ENCODE data around the gene ORAI1.
"Not testable (repeated sequence)": the region's sequence is repeated elsewhere in the genome, so short reads cannot be mapped to it uniquely, and the experiment has no call there.

The ORAI1 gene

GRCh38 chr12:121602766-121603165 is 23.6 kb upstream of the ORAI1 start:
- no peak for DNase-seq

DNA sequence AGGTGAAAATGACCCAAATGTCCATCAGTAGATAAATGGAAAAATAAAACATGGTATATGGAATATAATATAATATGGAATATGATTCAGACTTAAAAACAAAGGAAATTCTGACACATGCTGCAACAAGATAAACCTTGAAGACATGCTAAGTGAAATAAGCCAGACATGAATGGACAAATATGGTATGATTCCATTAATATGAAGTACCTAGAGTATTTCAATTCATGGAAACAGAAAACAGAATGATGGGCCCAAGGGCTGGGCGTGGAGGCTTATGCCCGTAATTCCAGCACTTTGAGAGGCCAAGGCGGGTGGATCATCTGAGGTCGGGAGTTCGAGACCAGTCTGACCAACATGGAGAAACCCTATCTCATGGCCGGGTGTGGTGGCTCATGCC is 22.7 kb upstream of the ORAI1 start:
- DNase-seq: no peak

DNA sequence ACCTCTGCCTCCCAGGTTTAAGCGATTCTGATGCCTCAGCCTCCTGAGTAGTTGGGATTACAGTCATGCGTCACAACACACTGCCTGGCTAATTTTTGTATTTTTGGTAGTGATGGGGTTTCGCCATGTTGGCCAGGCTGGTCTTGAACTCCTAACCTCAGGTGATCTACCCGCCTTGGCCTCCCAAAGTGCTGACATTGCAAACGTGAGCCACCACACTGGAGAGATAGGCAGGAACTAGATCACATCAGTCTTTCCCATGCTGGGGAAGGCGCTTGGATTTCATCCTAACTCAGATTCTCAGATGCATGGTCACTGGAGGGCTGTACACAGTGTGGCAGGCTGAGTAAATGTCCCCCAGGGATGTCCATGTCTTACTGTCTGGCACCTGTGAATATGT is 18.0 kb upstream of the ORAI1 start:
- no peak for DNase-seq

DNA sequence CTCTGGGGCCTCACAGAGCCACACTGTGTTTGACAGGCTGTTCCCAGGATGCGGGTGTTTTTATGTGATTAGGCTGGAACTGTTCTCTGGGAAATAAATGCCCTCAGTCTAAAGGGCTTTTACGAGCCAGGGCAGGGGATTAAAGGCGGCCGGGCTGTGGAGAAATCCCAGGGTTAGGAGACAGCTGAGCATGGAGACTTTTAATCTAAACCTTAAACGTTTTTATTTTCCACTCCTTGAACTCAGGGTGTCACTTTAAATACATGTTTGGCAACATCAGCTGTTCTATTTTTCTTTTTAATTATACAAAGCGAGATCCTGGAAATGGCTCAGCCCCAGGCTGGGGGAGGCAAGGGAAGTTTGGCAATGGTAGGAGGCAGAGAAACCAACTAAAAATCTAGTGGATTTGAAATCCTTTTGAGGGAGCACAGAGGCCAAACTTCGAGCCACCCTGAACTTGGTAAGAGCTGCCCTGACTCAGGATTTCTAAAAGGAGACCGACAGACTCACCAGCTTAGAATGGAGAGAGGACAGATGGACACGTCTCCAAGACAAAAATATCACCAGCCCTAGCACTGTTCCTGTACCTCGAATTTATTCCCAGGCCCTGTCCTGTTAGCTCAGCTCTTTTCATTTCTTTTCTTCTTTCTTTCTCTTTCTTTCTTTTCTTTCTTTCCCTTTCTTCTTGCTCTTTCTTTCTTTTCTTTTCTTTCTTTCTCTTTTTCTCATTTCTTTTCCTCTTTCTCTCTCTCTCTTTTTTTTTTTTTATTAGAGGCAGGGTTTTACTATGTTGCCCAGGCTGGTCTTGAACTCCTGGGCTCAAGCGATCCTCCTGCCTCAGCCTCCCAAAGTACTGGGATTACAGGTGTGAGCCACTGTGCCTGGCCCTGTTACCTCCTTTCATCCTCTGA is 15.8 kb upstream of the ORAI1 start:
- peak in 28 of 58 donors; percentile 10 to 70 (median 26) for DNase-seq

DNA sequence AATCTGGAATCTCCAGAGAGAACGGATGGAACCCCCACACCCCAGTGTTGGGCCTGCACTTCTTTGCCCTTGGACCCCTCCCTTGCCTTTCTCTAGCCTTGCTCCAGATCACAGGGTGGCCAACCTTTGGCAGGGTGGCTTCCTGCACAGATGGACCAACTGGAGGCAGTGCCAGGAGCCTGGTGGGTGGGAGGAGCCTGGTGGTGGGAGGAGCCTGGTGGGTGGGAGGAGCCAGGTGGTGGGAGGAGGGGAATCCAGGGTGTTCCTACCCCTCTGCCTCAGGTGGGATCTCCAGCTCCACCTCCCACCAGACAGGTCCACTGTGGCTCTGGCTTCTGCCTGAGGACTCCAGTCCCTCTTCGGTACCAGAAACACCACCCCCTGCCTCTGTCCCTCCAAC is 15.0 kb upstream of the ORAI1 start:
- no peak for DNase-seq

GRCh38 chr12:121613462-121613861 is 12.9 kb upstream of the ORAI1 start:
- no peak for DNase-seq

- no peak for DNase-seq
These were observed 11.4 kb upstream of the ORAI1 start for GRCh38 chr12:121614872-121615467.

- no peak for DNase-seq
These were observed 7.6 kb upstream of the ORAI1 start for GRCh38 chr12:121618659-121619233.

DNA sequence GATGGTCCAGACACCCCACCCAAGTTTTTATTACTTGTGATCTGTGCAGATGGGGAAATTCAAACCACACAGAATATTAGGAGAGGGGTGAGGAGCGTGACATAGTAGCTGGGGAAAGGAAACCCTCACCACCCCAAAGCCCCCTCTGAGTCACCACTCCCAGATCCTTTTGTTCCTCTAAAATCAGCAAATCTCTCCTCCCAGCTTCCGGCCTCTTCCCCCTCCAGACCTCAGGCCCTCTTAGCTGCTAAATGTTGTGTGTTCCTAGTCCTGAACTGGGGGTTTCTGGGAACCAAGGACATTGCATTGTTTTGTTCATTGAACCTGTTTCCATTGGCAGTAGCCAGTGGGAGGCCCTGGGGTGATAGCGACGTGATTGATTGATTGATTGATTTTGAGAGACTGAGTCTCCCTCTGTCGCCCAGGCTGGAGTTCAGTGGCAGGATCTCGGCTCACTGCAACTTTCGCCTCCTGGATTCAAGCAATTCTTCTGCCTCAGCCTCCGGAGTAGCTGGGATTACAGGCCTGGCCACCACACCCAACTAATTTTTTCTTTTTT is 5.9 kb upstream of the ORAI1 start:
- DNase-seq: no peak

GRCh38 chr12:121626853-121627640 is 717 bp downstream of the ORAI1 start:
- peak in 46 of 58 donors; percentile 2 to 76 (median 46) for DNase-seq

GRCh38 chr12:121628037-121628436 is 1.7 kb downstream of the ORAI1 start:
- DNase-seq: no peak

DNA sequence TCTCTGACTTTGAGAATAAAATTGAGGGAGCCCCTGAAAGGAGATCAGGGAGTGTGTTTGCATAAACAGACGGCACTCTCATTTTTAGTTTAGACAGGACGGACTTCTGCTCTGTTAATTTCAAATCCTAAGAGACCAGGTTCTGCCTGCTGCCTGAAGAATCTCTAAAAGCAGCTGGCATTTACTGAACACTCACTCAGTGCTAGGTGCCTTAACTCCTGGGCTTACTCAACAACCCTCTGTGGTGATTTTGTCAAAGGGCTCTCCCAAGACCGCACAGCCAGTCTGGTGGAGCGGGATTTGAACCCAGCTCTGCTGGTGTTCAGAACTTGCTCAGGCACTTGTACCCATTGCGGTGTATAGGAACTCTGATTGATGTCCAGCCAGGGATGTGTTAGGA is 2.2 kb downstream of the ORAI1 start:
- no peak for DNase-seq

- DNase-seq: no peak
These were observed 4.5 kb downstream of the ORAI1 start for GRCh38 chr12:121630791-121631355.

GRCh38 chr12:121632069-121632970 is 6.0 kb downstream of the ORAI1 start:
- no peak for DNase-seq

DNA sequence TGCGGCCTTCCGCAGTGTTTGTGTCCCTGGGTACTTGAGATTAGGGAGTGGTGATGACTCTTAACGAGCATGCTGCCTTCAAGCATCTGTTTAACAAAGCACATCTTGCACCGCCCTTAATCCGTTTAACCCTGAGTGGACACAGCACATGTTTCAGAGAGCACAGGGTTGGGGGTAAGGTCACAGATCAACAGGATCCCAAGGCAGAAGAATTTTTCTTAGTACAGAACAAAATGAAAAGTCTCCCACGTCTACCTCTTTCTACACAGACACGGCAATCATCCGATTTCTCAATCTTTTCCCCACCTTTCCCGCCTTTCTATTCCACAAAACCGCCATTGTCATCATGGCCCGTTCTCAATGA is 7.5 kb downstream of the ORAI1 start:
- DNase-seq: not testable (repeated sequence)

DNA sequence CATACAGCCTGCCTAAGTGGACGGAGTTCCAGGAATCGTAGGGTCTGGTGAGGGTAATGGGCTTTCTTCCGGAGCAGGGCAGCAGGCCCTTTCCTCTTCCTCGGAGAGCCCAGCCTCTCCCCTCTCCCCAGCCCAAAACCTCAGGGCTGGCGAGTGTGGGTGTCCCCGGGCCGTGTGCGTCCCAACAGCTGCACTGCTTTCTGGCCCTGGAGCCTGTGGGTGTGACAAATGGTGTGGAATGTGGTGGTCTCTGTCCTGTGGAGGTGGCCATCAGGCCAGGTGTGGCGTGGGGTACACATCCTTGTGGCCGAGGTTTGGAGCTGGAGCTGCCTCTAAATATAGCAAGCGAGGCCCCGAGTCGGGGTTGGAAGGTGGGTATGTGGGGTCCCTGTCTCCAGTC is 8.5 kb downstream of the ORAI1 start:
- DNase-seq: no peak

GRCh38 chr12:121637231-121637914 is 11.0 kb downstream of the ORAI1 start:
- DNase-seq: peak in 5 of 58 donors; percentile 3 to 11 (median 6)

DNA sequence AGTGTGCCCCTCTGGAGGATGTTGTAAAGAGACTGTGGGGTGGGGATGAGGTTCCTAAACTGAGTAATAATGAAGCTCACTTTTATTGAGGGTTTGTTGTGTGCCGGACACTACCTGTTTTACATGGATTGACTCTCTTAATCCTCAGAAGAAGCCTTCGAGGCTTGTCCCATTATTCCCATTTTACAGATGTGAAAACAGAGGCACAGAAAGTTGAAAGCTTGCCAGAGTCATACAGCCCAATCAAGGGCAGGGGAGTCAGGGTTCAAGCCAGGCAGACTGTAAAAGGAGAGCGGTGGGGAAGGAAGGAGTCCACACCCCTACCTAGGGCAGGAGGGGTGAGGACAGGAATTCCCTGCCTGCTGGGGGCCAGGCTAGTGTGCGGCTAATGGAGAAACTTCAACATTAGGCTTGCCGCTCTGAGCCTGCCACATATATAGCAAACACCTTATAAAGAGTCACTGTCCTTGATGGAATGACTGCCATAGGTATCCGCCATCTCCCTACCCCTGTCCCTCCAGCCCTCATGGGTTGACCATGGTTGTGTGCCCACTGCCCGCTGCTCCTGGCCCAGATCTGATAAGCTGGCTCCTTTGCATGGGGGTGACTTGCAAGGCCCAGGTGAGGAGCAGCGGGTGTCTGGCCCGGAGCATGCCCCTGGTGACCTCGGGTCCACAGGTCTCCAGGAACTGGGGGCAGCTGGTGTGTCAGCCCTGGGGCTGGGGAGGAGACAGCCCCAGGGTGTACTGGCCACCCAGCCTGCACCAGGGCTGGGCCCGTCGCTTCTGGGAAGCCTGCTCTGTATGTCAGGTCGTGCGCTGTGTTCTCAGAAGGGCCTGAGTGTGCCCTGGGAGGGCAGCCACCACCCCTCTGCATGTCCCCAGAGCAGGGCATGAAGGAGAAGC is 12.2 kb downstream of the ORAI1 start:
- no peak for DNase-seq

All from anterior cingulate cortex (tissue), 58 donors.